ENCODE data around the gene TMEM163. TPM values are rescaled to one million over a fixed set of nuclear protein-coding genes. Genes with fewer than 3 reads are reported as not detected.
A peak's percentile ranks its signal among the peaks of the same experiment; 100 is the strongest.
"Not testable (repeated sequence)": the region's sequence is repeated elsewhere in the genome, so short reads cannot be mapped to it uniquely, and the experiment has no call there.

Gene TMEM163
- total RNA-seq, 1 donor from 2014 or later, result 0.18 TPM

GRCh38 chr2:134660626-134661402, 58.0 kb downstream of the TMEM163 start:
- FAIRE-seq (no peak), DNase-seq (ENCODE audit: low read depth) (no peak)
- no peak overlapping the region for H3K9ac ChIP-seq (ENCODE audit: low read length)
- H3K27ac Mint-ChIP-seq (ENCODE audit: unreplicated experiment), result no peak overlapping the region
- H2AFZ ChIP-seq (ENCODE audit: low read depth, low read length), result no peak overlapping the region
- H3K4me1 ChIP-seq (ENCODE audit: insufficient read depth, low read length), result no peaks in the 10 kb centered on the region
- no peaks in the 10 kb centered on the region for H4K20me1 ChIP-seq (ENCODE audit: insufficient read depth, low read length)
- no peaks in the 10 kb centered on the region for H3K4me1 Mint-ChIP-seq (ENCODE audit: low read depth, unreplicated experiment)
- no peak overlapping the region for H3K27ac ChIP-seq (ENCODE audit: low read depth, low read length)
- TF ChIP-seq CTCF (IDR thresholded peaks at IDR 0.05; ENCODE audit: insufficient read depth, low read depth, low read length) (no peak), EZH2 (IDR thresholded peaks at IDR 0.05; ENCODE audit: insufficient read depth, low read length) (no peak)
- H3K9me3 ChIP-seq (ENCODE audit: insufficient read depth, low read depth, low read length), result no peaks in the 10 kb centered on the region
- no peak overlapping the region for H3K4me2 ChIP-seq (ENCODE audit: low read length)
- no peaks in the 10 kb centered on the region for H3K79me2 ChIP-seq (ENCODE audit: insufficient read depth, low read length)
- no peak overlapping the region for H3K4me3 Mint-ChIP-seq (ENCODE audit: unreplicated experiment)
- H3K36me3 ChIP-seq (ENCODE audit: insufficient read depth, low read length), result no peaks in the 10 kb centered on the region
- no peak overlapping the region for H3K4me3 ChIP-seq (ENCODE audit: insufficient read depth, low read depth, low read length)
- H3K27me3 ChIP-seq (ENCODE audit: insufficient read depth, low read length), result no peaks in the 10 kb centered on the region
- H3K9me3 Mint-ChIP-seq (ENCODE audit: unreplicated experiment), result no peaks in the 10 kb centered on the region
- peaks cover 22% of the 10 kb centered on the region for H3K27me3 Mint-ChIP-seq (ENCODE audit: low read depth, unreplicated experiment)
- no peaks in the 10 kb centered on the region for H3K36me3 Mint-ChIP-seq (ENCODE audit: low read depth, unreplicated experiment)

- H3K36me3 Mint-ChIP-seq (ENCODE audit: low read depth, unreplicated experiment), result no peaks in the 10 kb centered on the region
- no peaks in the 10 kb centered on the region for H3K36me3 ChIP-seq (ENCODE audit: insufficient read depth, low read length)
- H3K27me3 ChIP-seq (ENCODE audit: insufficient read depth, low read length), result no peaks in the 10 kb centered on the region
- H3K4me2 ChIP-seq (ENCODE audit: low read length), result no peak overlapping the region
- peaks cover 22% of the 10 kb centered on the region for H3K27me3 Mint-ChIP-seq (ENCODE audit: low read depth, unreplicated experiment)
- TF ChIP-seq EZH2 (IDR thresholded peaks at IDR 0.05; ENCODE audit: insufficient read depth, low read length) (no peak), CTCF (IDR thresholded peaks at IDR 0.05; ENCODE audit: insufficient read depth, low read depth, low read length) (no peak)
- H3K4me3 ChIP-seq (ENCODE audit: insufficient read depth, low read depth, low read length), result no peak overlapping the region
- H3K9me3 ChIP-seq (ENCODE audit: insufficient read depth, low read depth, low read length), result no peaks in the 10 kb centered on the region
- no peaks in the 10 kb centered on the region for H3K4me1 ChIP-seq (ENCODE audit: insufficient read depth, low read length)
- H2AFZ ChIP-seq (ENCODE audit: low read depth, low read length), result no peak overlapping the region
- no peak overlapping the region for H3K4me3 Mint-ChIP-seq (ENCODE audit: unreplicated experiment)
- H3K79me2 ChIP-seq (ENCODE audit: insufficient read depth, low read length), result no peaks in the 10 kb centered on the region
- H3K9ac ChIP-seq (ENCODE audit: low read length), result no peak overlapping the region
- H3K9me3 Mint-ChIP-seq (ENCODE audit: unreplicated experiment), result no peaks in the 10 kb centered on the region
- no peak overlapping the region for H3K27ac Mint-ChIP-seq (ENCODE audit: unreplicated experiment)
- no peak for DNase-seq (ENCODE audit: low read depth)
- no peak for FAIRE-seq
- no peak overlapping the region for H3K27ac ChIP-seq (ENCODE audit: low read depth, low read length)
- no peaks in the 10 kb centered on the region for H4K20me1 ChIP-seq (ENCODE audit: insufficient read depth, low read length)
- H3K4me1 Mint-ChIP-seq (ENCODE audit: low read depth, unreplicated experiment), result no peaks in the 10 kb centered on the region
Observed at GRCh38 chr2:134659724-134660123, 59.1 kb downstream of the TMEM163 start.

DNA sequence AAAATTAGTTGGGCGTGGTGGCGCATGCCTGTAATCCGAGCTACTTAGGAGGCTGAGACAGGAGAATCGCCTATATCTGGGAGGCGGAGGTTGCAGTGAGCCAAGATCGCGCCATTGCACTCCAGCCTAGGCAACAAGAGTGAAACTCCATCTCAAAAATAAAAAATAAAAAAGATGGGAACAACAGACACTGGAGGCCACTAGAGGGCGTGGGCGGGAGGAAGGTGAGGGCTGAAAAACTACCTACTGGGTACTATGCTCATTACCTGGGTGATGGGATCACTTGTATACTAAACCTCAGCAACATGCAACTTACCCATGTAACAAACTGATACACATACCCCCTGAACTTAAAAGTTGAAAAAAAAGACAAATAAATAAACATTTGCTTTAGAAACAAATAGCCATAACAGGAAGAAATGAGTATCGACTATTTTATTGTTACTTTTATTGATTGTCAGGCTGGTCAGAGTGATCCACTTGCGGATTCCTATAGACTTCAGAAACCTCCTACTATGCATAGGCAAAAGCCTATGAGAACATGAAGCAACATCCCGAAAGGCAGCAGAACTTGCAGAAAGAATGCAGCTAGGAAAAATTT, 61.0 kb downstream of the TMEM163 start:
- TF ChIP-seq CTCF (IDR thresholded peaks at IDR 0.05; ENCODE audit: insufficient read depth, low read depth, low read length) (peak; percentile 19), EZH2 (IDR thresholded peaks at IDR 0.05; ENCODE audit: insufficient read depth, low read length) (no peak)
- Histone ChIP-seq H3K9me3 (ENCODE audit: insufficient read depth, low read depth, low read length) (no peaks in the 10 kb centered on the region), H3K27me3 (ENCODE audit: insufficient read depth, low read length) (no peaks in the 10 kb centered on the region), H3K36me3 (ENCODE audit: insufficient read depth, low read length) (no peaks in the 10 kb centered on the region), H3K79me2 (ENCODE audit: insufficient read depth, low read length) (no peaks in the 10 kb centered on the region), H4K20me1 (ENCODE audit: insufficient read depth, low read length) (no peaks in the 10 kb centered on the region), H3K4me1 (ENCODE audit: insufficient read depth, low read length) (no peaks in the 10 kb centered on the region), H3K4me3 (ENCODE audit: insufficient read depth, low read depth, low read length) (no peak overlapping the region), H2AFZ (ENCODE audit: low read depth, low read length) (no peak overlapping the region), H3K27ac (ENCODE audit: low read depth, low read length) (no peak overlapping the region), H3K9ac (ENCODE audit: low read length) (no peak overlapping the region), H3K4me2 (ENCODE audit: low read length) (no peak overlapping the region)
- H3K4me3 Mint-ChIP-seq (ENCODE audit: unreplicated experiment), result no peak overlapping the region
- H3K36me3 Mint-ChIP-seq (ENCODE audit: low read depth, unreplicated experiment), result no peaks in the 10 kb centered on the region
- FAIRE-seq (no peak), DNase-seq (ENCODE audit: low read depth) (no peak)
- no peak overlapping the region for H3K27ac Mint-ChIP-seq (ENCODE audit: unreplicated experiment)
- H3K27me3 Mint-ChIP-seq (ENCODE audit: low read depth, unreplicated experiment), result peaks cover 11% of the 10 kb centered on the region
- no peaks in the 10 kb centered on the region for H3K4me1 Mint-ChIP-seq (ENCODE audit: low read depth, unreplicated experiment)
- no peaks in the 10 kb centered on the region for H3K9me3 Mint-ChIP-seq (ENCODE audit: unreplicated experiment)

DNA sequence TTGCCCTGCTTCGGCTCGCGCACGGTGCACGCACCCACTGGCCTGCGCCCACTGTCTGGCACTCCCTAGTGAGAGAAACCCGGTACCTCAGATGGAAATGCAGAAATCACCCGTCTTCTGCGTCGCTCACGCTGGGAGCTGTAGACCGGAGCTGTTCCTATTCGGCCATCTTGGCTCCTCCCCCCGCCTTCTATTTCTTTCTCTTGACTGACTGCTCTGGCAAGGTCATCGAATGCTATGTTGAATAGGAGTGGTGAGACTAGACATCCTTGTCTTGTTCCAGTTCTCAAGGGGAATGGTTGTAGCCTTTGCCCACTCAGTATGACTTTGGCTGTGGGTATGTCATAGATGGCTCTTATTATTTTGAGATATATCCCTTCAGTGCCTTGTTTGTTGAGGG, 62.4 kb downstream of the TMEM163 start:
- H3K9me3 Mint-ChIP-seq (ENCODE audit: unreplicated experiment); H3K4me1 Mint-ChIP-seq (ENCODE audit: low read depth, unreplicated experiment); H3K4me3 Mint-ChIP-seq (ENCODE audit: unreplicated experiment); H3K9me3 ChIP-seq (ENCODE audit: insufficient read depth, low read depth, low read length); H3K27me3 ChIP-seq (ENCODE audit: insufficient read depth, low read length); FAIRE-seq; H3K4me3 ChIP-seq (ENCODE audit: insufficient read depth, low read depth, low read length); H3K79me2 ChIP-seq (ENCODE audit: insufficient read depth, low read length); H3K9ac ChIP-seq (ENCODE audit: low read length); DNase-seq (ENCODE audit: low read depth); H3K36me3 Mint-ChIP-seq (ENCODE audit: low read depth, unreplicated experiment); H3K36me3 ChIP-seq (ENCODE audit: insufficient read depth, low read length); H2AFZ ChIP-seq (ENCODE audit: low read depth, low read length); H4K20me1 ChIP-seq (ENCODE audit: insufficient read depth, low read length); H3K4me1 ChIP-seq (ENCODE audit: insufficient read depth, low read length); H3K27ac Mint-ChIP-seq (ENCODE audit: unreplicated experiment); H3K4me2 ChIP-seq (ENCODE audit: low read length); H3K27ac ChIP-seq (ENCODE audit: low read depth, low read length): not testable (repeated sequence)
- peaks cover 11% of the 10 kb centered on the region for H3K27me3 Mint-ChIP-seq (ENCODE audit: low read depth, unreplicated experiment)

All from astrocyte (in vitro differentiated cells and primary cell).